Measurements from ENCODE around the gene EFS. TPM values are rescaled to one million over a fixed set of nuclear protein-coding genes. Genes with fewer than 3 reads are reported as not detected.

Gene EFS
- total RNA-seq, 2 donors from 2014 or later = 0.19 TPM; not detected in 1

- peaks cover 27% of the 10 kb centered on the region for H3K4me1 Mint-ChIP-seq (ENCODE audit: low read depth)
- ATAC-seq (replicated peaks in 1 of 2) (peak; percentile 89), DNase-seq (peak; percentile 96 to 98)
- peak within 1 kb of the TSS; percentile 94 to 99 for H3K4me3 Mint-ChIP-seq
- no peaks in the 10 kb centered on the region for H3K27me3 Mint-ChIP-seq (ENCODE audit: low read depth)
- peaks cover 11 to 14% of the 10 kb centered on the region in 2 donors for H3K36me3 Mint-ChIP-seq (ENCODE audit: insufficient read depth in 2 of 2)
- peak within 1 kb of the TSS; percentile 95 for H3K27ac Mint-ChIP-seq
- H3K9me3 Mint-ChIP-seq = peaks cover 0 to 2% of the 10 kb centered on the region in 2 donors
Observed at GRCh38 chr14:23320584-23321571, 44.1 kb downstream of the EFS start, which contains the start of gene PABPN1. Gene PABPN1 (plus strand): TSS chr14:23321457. CDS start chr14:23321470, 13 bp downstream.

- H3K36me3 Mint-ChIP-seq (ENCODE audit: insufficient read depth in 2 of 2) = peaks cover 9 to 13% of the 10 kb centered on the region in 2 donors
Observed at GRCh38 chr14:23319746-23320583, 45.0 kb downstream of the EFS start.

GRCh38 chr14:23316300-23316699 is 48.7 kb downstream of the EFS start:
- H3K9me3 Mint-ChIP-seq = peaks cover 0 to 2% of the 10 kb centered on the region in 2 donors
- ATAC-seq (replicated peaks in 1 of 2) (no peak), DNase-seq (no peak)
- H3K4me3 Mint-ChIP-seq = no peak overlapping the region
- H3K4me1 Mint-ChIP-seq (ENCODE audit: low read depth) = peaks cover 12% of the 10 kb centered on the region
- H3K27ac Mint-ChIP-seq = no peak overlapping the region
- H3K36me3 Mint-ChIP-seq (ENCODE audit: insufficient read depth in 2 of 2) = peaks cover 0 to 3% of the 10 kb centered on the region in 2 donors
- no peaks in the 10 kb centered on the region for H3K27me3 Mint-ChIP-seq (ENCODE audit: low read depth)

More at GRCh38 chr14:23319746-23320583, 45.0 kb downstream of the EFS start:
- Mint-ChIP-seq H3K27ac (peak overlapping the region; percentile 94), H3K27me3 (ENCODE audit: low read depth) (no peaks in the 10 kb centered on the region), H3K4me3 (peak overlapping the region; percentile 81 to 90), H3K4me1 (ENCODE audit: low read depth) (peaks cover 27% of the 10 kb centered on the region), H3K9me3 (peaks cover 0 to 2% of the 10 kb centered on the region in 2 donors)
- ATAC-seq (replicated peaks in 1 of 2) (no peak), DNase-seq (no peak)

GRCh38 chr14:23310546-23310945 is 54.4 kb downstream of the EFS start:
- no peak overlapping the region for H3K4me3 Mint-ChIP-seq

GRCh38 chr14:23308721-23309445 is 56.1 kb downstream of the EFS start:
- ATAC-seq (replicated peaks in 1 of 2) (no peak), DNase-seq (no peak)
- Mint-ChIP-seq H3K27ac (no peak overlapping the region), H3K4me1 (ENCODE audit: low read depth) (peaks cover 16% of the 10 kb centered on the region), H3K4me3 (no peak overlapping the region), H3K27me3 (ENCODE audit: low read depth) (peaks cover 29% of the 10 kb centered on the region), H3K9me3 (no peaks in the 10 kb centered on the region), H3K36me3 (ENCODE audit: insufficient read depth in 2 of 2) (no peaks in the 10 kb centered on the region)

More at GRCh38 chr14:23310546-23310945, 54.4 kb downstream of the EFS start:
- no peak for DNase-seq
- no peaks in the 10 kb centered on the region for H3K36me3 Mint-ChIP-seq (ENCODE audit: insufficient read depth in 2 of 2)
- no peak overlapping the region for H3K27ac Mint-ChIP-seq
- H3K9me3 Mint-ChIP-seq = no peaks in the 10 kb centered on the region
- H3K4me1 Mint-ChIP-seq (ENCODE audit: low read depth) = peaks cover 16% of the 10 kb centered on the region
- no peak for ATAC-seq (replicated peaks in 1 of 2)
- H3K27me3 Mint-ChIP-seq (ENCODE audit: low read depth) = peaks cover 19% of the 10 kb centered on the region

GRCh38 chr14:23307687-23308644 is 57.0 kb downstream of the EFS start:
- peak overlapping the region in 1 of 2 donors; percentile 12 for H3K4me3 Mint-ChIP-seq
- no peak for DNase-seq
- no peak overlapping the region for H3K27ac Mint-ChIP-seq
- peaks cover 19% of the 10 kb centered on the region for H3K4me1 Mint-ChIP-seq (ENCODE audit: low read depth)
- H3K27me3 Mint-ChIP-seq (ENCODE audit: low read depth) = peaks cover 29% of the 10 kb centered on the region
- no peak for ATAC-seq (replicated peaks in 1 of 2)
- H3K9me3 Mint-ChIP-seq = no peaks in the 10 kb centered on the region
- no peaks in the 10 kb centered on the region for H3K36me3 Mint-ChIP-seq (ENCODE audit: insufficient read depth in 2 of 2)

- H3K4me1 Mint-ChIP-seq (ENCODE audit: low read depth) = peaks cover 24% of the 10 kb centered on the region
- peaks cover 0 to 1% of the 10 kb centered on the region in 2 donors for H3K36me3 Mint-ChIP-seq (ENCODE audit: insufficient read depth in 2 of 2)
- no peaks in the 10 kb centered on the region for H3K9me3 Mint-ChIP-seq
- H3K27me3 Mint-ChIP-seq (ENCODE audit: low read depth) = peaks cover 29% of the 10 kb centered on the region
- H3K4me3 Mint-ChIP-seq = peak overlapping the region; percentile 40 to 68
- no peak overlapping the region for H3K27ac Mint-ChIP-seq
- ATAC-seq (replicated peaks in 1 of 2) (no peak), DNase-seq (no peak)
Observed at GRCh38 chr14:23307146-23307530, 57.8 kb downstream of the EFS start.

GRCh38 chr14:23306412-23307145 is 58.4 kb downstream of the EFS start, which contains the start of gene BCL2L2:
Gene BCL2L2 (plus strand): TSS chr14:23306833. CDS start chr14:23307768, 935 bp downstream.
- ATAC-seq (replicated peaks in 1 of 2) = no peak
- Mint-ChIP-seq H3K27me3 (ENCODE audit: low read depth) (peaks cover 29% of the 10 kb centered on the region), H3K4me3 (peak within 1 kb of the TSS; percentile 40 to 68), H3K27ac (no peak within 1 kb of the TSS), H3K9me3 (no peaks in the 10 kb centered on the region), H3K4me1 (ENCODE audit: low read depth) (peaks cover 24% of the 10 kb centered on the region), H3K36me3 (ENCODE audit: insufficient read depth in 2 of 2) (peaks cover 0 to 1% of the 10 kb centered on the region in 2 donors)
- peak in 1 of 2 donors; percentile 26 for DNase-seq

Other genes with a start within 250 kb of the EFS start
- under 1 TPM; 0.21 to 0.36 TPM for gene CEBPE, start 245.9 kb downstream of the EFS start, total RNA-seq
- gene SLC7A8, start 181.5 kb downstream of the EFS start, total RNA-seq = 1 to 10 TPM in 1 of 2 donors, under 1 TPM in 1; 0.72 to 1.2 TPM
- gene RNF212B, start 127.2 kb downstream of the EFS start, total RNA-seq = not detected
- gene HOMEZ, start 79.0 kb downstream of the EFS start, total RNA-seq = 10 to 100 TPM; 11.8 to 12.6 TPM
- gene PPP1R3E, start 62.3 kb downstream of the EFS start, total RNA-seq = 10 to 100 TPM; 30.2 to 37.4 TPM
- 1 to 10 TPM; 2.7 to 3.2 TPM for gene BCL2L2, start 58.3 kb downstream of the EFS start, total RNA-seq
- gene PABPN1, start 43.7 kb downstream of the EFS start, total RNA-seq = 100 to 1,000 TPM; 188 to 189 TPM
- gene SLC22A17, start 12.3 kb downstream of the EFS start, total RNA-seq = 1 to 10 TPM; 6.3 to 8.6 TPM
- gene IL25, start 7.6 kb upstream of the EFS start, total RNA-seq = not detected
- under 1 TPM in 1 of 2 donors, not detected in 1; 0.30 TPM for gene CMTM5, start 11.9 kb upstream of the EFS start, total RNA-seq
- 1 to 10 TPM in 1 of 2 donors, under 1 TPM in 1; 0.65 to 2.1 TPM for gene MYH6, start 43.1 kb upstream of the EFS start, total RNA-seq
- under 1 TPM; 0.05 to 0.56 TPM for gene MYH7, start 70.5 kb upstream of the EFS start, total RNA-seq
- 10 to 100 TPM; 71.0 to 77.6 TPM for gene NGDN, start 104.5 kb upstream of the EFS start, total RNA-seq
- gene ZFHX2, start 186.6 kb upstream of the EFS start, total RNA-seq = 1 to 10 TPM; 1.9 to 3.7 TPM
- 1 to 10 TPM; 6.5 to 7.4 TPM for gene THTPA, start 191.1 kb upstream of the EFS start, total RNA-seq
- 100 to 1,000 TPM; 211 to 233 TPM for gene AP1G2, start 202.6 kb upstream of the EFS start, total RNA-seq
- 1 to 10 TPM; 1.2 to 1.5 TPM for gene JPH4, start 213.6 kb upstream of the EFS start, total RNA-seq